Measurements from ENCODE around the gene FGFR1OP2. TPM values are rescaled to one million over a fixed set of nuclear protein-coding genes. Genes with fewer than 3 reads are reported as not detected.
"Not testable (repeated sequence)": the region's sequence is repeated elsewhere in the genome, so short reads cannot be mapped to it uniquely, and the experiment has no call there.

The FGFR1OP2 gene
- total RNA-seq: 10 to 100 TPM; 55.6 to 68.5 TPM

DNA sequence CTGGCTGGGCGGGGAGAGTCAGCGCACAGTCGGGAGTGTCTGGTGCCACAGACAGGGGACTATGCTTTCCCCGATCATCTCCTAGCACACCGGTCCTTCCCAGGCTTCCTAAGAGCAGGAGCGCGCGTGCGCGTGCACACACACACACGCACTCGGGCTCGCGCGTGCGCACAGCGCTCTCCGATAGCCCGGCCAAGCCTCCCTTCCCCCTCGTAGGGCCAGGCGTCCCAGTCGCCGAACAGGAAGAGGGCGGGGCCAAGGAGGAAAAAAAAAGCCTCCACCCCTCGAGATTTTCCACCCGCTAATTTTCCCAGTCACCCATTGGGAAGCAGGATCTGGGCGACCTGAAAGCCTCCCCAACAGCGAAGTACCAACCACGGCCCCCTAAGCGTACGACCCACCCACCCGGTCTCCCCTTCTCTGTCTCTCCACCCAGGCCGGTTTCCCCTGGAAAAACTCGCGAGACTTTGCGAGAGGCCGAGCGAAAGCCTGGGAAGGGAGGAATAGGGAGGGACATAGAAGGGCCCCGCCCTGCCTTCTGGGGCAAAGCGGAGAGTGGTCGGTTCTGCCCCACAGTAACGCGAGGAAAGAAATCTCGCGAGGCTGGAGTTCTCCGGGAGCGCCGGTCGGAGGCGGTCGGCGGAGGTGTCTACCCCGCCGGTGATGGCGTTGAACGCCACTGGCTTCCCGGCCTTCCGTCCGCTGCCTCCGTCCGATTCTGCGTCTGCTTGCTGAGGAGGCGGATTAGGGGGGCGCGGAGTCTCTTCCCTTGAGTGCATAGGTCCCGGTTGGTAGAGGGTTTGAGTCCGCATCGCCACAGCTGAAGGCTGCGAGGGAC lies at the start of gene FGFR1OP2, which contains the start of gene INTS13:
TSS of gene FGFR1OP2 (plus strand) at position 608 of the 838 bp plus-strand sequence. CDS start 15,689 bp downstream, outside the sequence.
TSS of gene INTS13 (minus strand) at position 119 of the 838 bp plus-strand sequence. CDS start 1,178 bp downstream, outside the sequence.
- DNase-seq (ENCODE audit: low spot score): peak; percentile 98

DNA sequence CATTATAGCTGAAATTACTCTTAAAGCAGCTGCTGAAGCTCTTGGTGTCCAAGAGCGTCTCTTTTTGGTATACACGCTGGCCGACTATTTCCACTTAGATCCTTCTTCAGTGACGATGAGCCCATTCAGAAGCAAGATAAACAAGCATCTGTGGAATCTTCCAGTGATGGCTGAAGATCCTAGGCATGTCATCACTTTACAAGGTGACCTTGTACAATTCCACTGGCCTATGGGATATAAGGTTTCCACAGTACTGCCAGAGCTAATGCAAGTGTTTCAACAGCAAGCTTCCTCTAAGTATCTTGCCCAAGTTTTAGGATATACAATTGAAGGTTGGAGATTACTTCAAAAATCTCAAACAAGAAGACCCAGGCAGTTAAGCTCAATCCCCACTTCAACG lies 47.5 kb upstream of the FGFR1OP2 start:
- Mint-ChIP-seq H3K36me3 (no peaks in the 10 kb centered on the region), H3K9me3 (no peaks in the 10 kb centered on the region), H3K27me3 (peaks cover 0 to 6% of the 10 kb centered on the region in 2 donors), H3K27ac (no peak overlapping the region), H3K4me1 (ENCODE audit: low read depth in 2 of 2) (no peaks in the 10 kb centered on the region), H3K4me3 (no peak overlapping the region)
- ATAC-seq (no peak), DNase-seq (ENCODE audit: low spot score) (no peak)

More for the DNA sequence above, at the start of gene FGFR1OP2, which contains the start of gene INTS13:
- no peaks in the 10 kb centered on the region for H3K9me3 Mint-ChIP-seq
- H3K27me3 Mint-ChIP-seq: no peaks in the 10 kb centered on the region
- H3K4me3 Mint-ChIP-seq: peak within 1 kb of the TSS; percentile 98
- H3K36me3 Mint-ChIP-seq: peaks cover 16% of the 10 kb centered on the region
- peaks cover 41 to 80% of the 10 kb centered on the region in 2 donors for H3K4me1 Mint-ChIP-seq (ENCODE audit: low read depth in 2 of 2)
- peak within 1 kb of the TSS; percentile 88 to 95 for H3K27ac Mint-ChIP-seq
- ATAC-seq: peak; percentile 97

DNA sequence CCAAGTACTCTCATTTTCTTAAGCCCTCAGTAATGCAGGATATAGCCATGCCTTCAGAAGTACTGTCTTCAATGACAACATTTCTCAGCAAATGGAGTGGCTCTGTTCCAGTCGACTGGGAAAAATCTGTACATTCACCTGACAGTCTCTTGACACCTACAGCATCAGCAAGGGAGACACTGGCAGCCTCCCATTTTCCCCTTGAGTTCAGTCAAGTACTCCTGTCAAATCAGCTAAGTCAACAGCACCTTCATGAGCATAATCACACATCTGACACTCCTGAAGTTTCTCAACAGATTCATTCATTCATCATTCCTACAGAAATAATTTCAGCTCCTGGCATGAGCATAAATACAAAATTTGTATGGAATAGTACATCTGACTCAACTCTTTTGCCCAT lies 46.6 kb upstream of the FGFR1OP2 start:
- H3K9me3 Mint-ChIP-seq: no peaks in the 10 kb centered on the region
- ATAC-seq (no peak), DNase-seq (ENCODE audit: low spot score) (no peak)
- H3K4me3 Mint-ChIP-seq: no peak overlapping the region
- H3K4me1 Mint-ChIP-seq (ENCODE audit: low read depth in 2 of 2): no peaks in the 10 kb centered on the region
- no peak overlapping the region for H3K27ac Mint-ChIP-seq
- H3K36me3 Mint-ChIP-seq: no peaks in the 10 kb centered on the region
- peaks cover 0 to under 1% of the 10 kb centered on the region in 2 donors for H3K27me3 Mint-ChIP-seq

DNA sequence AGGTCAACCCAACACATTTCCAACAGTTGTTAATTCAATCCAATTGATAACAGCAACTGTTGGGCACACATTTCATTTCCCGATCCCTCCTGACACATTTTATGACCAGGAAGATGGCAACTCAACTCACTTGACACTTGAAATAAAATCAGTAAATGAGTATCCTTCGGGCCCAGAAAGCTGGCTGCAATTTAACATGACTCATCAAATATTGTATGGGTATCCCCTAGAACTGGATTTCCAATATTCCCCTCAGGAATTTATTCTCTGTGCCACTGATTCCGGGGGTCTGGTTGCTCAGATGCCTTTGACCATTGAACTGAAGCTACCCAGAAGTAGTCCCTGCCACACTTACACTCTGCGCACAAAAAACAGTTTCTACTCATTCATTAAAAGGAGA lies 42.6 kb upstream of the FGFR1OP2 start:
- H3K27me3 Mint-ChIP-seq: no peaks in the 10 kb centered on the region
- ATAC-seq: no peak

DNA sequence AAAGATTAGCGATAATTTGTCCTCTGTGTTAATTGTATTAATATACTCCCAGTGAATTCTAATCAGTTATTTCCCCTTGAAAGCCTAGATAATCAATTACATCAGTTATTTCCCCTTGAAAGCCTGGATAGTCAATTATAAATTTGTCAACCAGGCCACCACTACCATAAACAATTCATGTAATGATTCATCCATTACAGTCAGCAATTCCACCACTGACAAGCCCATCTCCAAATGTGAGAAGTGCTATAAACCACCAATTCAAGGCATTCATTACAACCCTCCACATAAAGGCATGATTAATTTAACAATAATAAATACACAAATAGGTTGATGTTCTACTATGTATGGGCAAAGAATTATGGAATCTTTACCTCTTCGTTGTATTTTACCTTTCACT lies 41.4 kb upstream of the FGFR1OP2 start:
- no peak for DNase-seq (ENCODE audit: low spot score)
- H3K27me3 Mint-ChIP-seq: no peaks in the 10 kb centered on the region
- ATAC-seq: no peak

More for the DNA sequence above, 42.6 kb upstream of the FGFR1OP2 start:
- no peak overlapping the region for H3K27ac Mint-ChIP-seq
- H3K4me1 Mint-ChIP-seq (ENCODE audit: low read depth in 2 of 2): peaks cover 4% of the 10 kb centered on the region in 2 donors
- no peak for DNase-seq (ENCODE audit: low spot score)
- no peaks in the 10 kb centered on the region for H3K9me3 Mint-ChIP-seq
- peaks cover 9% of the 10 kb centered on the region for H3K36me3 Mint-ChIP-seq
- H3K4me3 Mint-ChIP-seq: no peak overlapping the region

DNA sequence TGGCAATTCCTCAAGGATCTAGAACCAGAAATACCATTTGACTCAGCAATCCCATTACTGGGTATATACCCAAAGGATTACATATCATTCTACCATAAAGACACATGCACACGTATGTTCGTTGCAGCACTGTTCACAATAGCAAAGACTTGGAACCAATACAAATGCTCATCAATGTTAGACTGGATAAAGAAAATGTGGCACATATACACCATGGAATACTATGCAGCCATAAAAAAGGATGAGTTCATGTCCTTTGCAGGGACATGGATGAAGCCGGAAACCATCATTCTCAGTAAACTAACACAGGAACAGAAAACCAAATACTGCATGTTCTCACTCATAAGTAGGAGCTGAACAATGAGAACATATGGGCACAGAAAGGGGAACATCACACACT lies 34.9 kb upstream of the FGFR1OP2 start:
- not testable (repeated sequence) for H3K4me3 Mint-ChIP-seq; H3K9me3 Mint-ChIP-seq; H3K27me3 Mint-ChIP-seq; H3K4me1 Mint-ChIP-seq (ENCODE audit: low read depth in 2 of 2); DNase-seq (ENCODE audit: low spot score); H3K27ac Mint-ChIP-seq; ATAC-seq
- H3K36me3 Mint-ChIP-seq: peaks cover 41% of the 10 kb centered on the region

More for the DNA sequence above, 41.4 kb upstream of the FGFR1OP2 start:
- Mint-ChIP-seq H3K36me3 (peaks cover 20% of the 10 kb centered on the region), H3K9me3 (no peaks in the 10 kb centered on the region), H3K27ac (no peak overlapping the region), H3K4me1 (ENCODE audit: low read depth in 2 of 2) (peaks cover 4% of the 10 kb centered on the region in 2 donors), H3K4me3 (no peak overlapping the region)

DNA sequence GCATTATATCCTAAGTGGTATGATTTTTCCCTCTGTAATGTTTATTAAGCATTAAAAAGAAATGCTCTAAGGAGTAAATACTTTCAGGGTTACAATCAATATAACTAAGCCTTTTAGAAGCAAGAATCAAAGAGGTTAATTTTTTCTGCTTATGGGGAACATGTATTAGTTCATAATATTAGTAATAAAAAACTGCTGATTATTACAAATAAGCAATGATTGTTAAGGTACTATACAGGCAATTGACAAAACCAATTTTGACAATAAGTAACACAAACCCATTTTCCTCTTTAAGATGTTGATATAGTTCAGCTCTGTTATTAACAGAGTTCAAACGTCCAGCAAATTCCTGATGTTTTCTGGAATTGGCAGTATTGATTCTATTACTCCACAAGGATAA lies 32.2 kb upstream of the FGFR1OP2 start:
- Mint-ChIP-seq H3K27ac (no peak overlapping the region), H3K4me3 (no peak overlapping the region), H3K9me3 (no peaks in the 10 kb centered on the region), H3K27me3 (no peaks in the 10 kb centered on the region), H3K36me3 (peaks cover 37% of the 10 kb centered on the region), H3K4me1 (ENCODE audit: low read depth in 2 of 2) (peaks cover 0 to 4% of the 10 kb centered on the region in 2 donors)
- ATAC-seq (no peak), DNase-seq (ENCODE audit: low spot score) (no peak)

DNA sequence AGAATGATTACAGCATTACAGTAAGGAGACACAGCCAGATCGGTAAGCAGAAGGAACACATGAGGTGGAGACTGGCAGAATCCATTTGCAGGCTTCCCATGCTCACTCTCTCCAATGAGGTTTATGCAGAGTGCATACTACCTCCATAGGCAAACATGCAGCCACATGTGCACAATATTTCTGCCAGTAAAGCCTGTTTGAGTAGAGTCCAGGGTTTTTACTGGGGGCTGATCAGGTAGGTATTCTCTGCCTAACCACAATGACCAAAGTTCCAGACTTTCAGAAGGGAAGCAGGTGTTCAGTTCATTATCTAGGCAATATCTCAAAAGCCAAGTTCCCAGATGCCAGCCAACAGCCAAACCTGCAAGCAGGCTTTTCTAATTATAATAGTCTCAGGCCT lies 31.6 kb upstream of the FGFR1OP2 start:
- no peaks in the 10 kb centered on the region for H3K9me3 Mint-ChIP-seq
- peaks cover 33% of the 10 kb centered on the region for H3K36me3 Mint-ChIP-seq
- H3K4me3 Mint-ChIP-seq: no peak overlapping the region
- no peak overlapping the region for H3K27ac Mint-ChIP-seq
- H3K4me1 Mint-ChIP-seq (ENCODE audit: low read depth in 2 of 2): peaks cover 0 to 4% of the 10 kb centered on the region in 2 donors
- ATAC-seq (no peak), DNase-seq (ENCODE audit: low spot score) (no peak)
- no peaks in the 10 kb centered on the region for H3K27me3 Mint-ChIP-seq

DNA sequence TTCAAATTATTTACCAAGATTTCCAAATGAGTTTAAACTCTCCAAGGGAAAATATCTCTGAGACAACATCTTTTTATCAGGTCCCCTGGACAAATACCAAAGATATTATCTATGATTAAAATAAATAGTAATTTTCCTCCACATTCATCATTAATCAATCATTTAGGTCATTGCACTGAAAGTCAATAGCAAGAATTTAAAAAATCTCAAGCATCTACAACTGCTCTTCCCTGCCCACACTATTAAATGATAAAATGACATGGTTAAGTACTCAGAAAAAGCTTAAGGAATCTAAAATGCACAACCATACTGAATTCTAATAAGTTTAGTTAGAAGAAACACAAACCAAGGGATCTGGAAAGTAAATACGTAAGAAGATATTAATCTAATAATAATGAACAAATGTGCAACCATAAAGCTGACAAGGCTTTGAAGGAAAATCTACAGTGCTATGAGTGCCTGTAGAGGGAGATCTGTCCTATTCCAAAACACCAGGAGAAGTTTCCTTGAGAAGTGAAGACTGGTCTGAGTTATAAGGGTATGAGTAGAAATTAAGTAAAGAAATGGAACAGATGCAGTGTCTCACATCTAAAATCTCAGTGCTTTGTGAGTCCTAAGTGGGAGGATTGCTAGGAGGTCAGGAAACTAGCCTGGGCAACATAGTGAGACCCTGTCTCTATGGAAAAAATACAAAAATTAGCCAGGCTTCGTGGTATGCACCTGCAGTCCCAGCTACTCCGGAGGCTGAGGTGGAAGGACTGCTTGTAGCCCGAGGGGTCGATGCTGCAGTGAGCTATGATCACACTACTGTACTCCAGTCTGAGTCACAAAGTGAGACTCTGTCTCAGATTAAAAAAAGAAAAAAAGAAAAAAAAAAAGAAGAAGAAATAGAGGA lies 19.7 kb upstream of the FGFR1OP2 start:
- Mint-ChIP-seq H3K27ac (peak overlapping the region in 1 of 2 donors; percentile 23), H3K27me3 (no peaks in the 10 kb centered on the region), H3K36me3 (peaks cover 15% of the 10 kb centered on the region), H3K4me1 (ENCODE audit: low read depth in 2 of 2) (no peaks in the 10 kb centered on the region), H3K4me3 (no peak overlapping the region), H3K9me3 (no peaks in the 10 kb centered on the region)
- DNase-seq (ENCODE audit: low spot score): no peak
- ATAC-seq: no peak

DNA sequence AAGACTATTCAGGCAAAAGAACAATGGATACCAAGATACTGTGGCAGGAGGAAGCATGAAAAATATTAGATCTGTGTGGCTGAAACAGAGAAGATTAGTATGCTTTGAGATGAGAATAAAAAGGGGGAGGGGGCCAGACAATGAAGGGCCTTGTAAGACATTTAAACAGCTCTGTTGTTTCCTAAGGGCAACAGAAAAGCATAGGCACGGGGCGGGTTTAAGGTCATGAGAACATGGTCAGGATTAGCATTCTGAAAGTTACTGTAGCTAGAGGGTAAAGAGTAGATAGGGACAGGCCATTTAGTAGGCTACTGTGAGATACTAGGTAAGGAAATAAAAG lies 19.1 kb upstream of the FGFR1OP2 start:
- H3K27me3 Mint-ChIP-seq: no peaks in the 10 kb centered on the region
- H3K9me3 Mint-ChIP-seq: no peaks in the 10 kb centered on the region
- no peaks in the 10 kb centered on the region for H3K4me1 Mint-ChIP-seq (ENCODE audit: low read depth in 2 of 2)
- H3K4me3 Mint-ChIP-seq: no peak overlapping the region
- H3K27ac Mint-ChIP-seq: peak overlapping the region in 1 of 2 donors; percentile 23
- DNase-seq (ENCODE audit: low spot score) (no peak), ATAC-seq (no peak)
- H3K36me3 Mint-ChIP-seq: peaks cover 14% of the 10 kb centered on the region

DNA sequence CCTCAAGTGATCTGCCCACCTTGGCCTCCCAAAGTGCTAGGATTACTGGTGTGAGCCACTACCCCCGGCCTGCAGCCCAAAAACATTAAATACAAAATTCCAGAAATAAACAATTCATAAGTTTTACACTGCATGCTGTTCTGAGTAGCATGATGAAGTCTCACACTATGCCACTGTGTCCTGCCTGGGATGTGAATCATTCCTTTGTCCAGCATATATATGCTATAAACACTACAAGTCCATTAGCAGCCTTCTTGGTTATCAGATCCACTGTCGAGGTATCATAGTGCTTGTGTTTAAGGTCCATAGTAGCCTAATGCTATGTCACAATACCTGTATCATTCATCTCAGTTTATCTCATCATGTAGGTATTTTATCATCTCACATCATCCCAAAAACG lies 16.4 kb upstream of the FGFR1OP2 start:
- Mint-ChIP-seq H3K27me3 (no peaks in the 10 kb centered on the region), H3K36me3 (peaks cover 8% of the 10 kb centered on the region), H3K27ac (no peak overlapping the region), H3K4me1 (ENCODE audit: low read depth in 2 of 2) (no peaks in the 10 kb centered on the region), H3K4me3 (no peak overlapping the region), H3K9me3 (no peaks in the 10 kb centered on the region)
- ATAC-seq: no peak
- no peak for DNase-seq (ENCODE audit: low spot score)

DNA sequence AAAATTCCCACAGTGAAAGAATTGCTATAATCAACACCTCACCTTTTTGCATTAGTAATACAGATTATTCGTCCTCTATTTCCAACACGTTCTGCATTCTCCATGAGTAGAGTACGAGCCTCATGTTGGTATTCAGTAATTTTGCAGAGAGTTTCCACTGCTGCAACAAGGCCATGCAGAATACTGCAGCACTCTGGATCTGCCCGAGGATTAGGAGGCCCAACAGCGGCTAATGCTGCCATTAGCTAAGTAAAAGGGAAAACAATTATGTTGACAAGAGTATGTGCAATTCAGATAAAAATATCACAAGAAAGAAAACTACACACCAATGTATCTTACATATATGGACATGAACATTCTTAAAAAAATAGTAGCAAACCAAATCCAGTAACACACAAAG lies 9.6 kb upstream of the FGFR1OP2 start:
- Mint-ChIP-seq H3K4me1 (ENCODE audit: low read depth in 2 of 2) (peaks cover 22 to 23% of the 10 kb centered on the region in 2 donors), H3K27me3 (no peaks in the 10 kb centered on the region), H3K9me3 (no peaks in the 10 kb centered on the region), H3K4me3 (no peak overlapping the region), H3K27ac (no peak overlapping the region), H3K36me3 (peaks cover 26% of the 10 kb centered on the region)
- ATAC-seq: no peak
- no peak for DNase-seq (ENCODE audit: low spot score)

DNA sequence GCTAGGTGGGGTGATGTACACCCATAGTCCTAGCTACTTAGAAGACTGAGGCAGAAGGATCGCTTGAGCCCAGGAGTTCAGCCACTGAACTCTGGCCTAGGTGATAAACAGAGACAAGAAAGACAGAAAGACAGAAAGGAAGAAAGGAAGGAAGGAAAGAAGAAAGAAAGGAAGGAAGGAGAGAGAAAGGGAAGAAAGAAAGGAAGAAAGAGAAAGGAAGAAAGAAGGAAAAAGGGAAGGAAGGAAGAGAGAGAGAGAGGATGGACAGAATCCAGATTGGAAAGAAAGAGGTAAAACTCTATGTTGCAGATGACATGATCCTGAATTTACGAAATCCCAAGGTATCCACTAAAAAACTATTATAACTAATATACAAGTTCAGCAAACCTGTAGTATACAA lies 8.7 kb upstream of the FGFR1OP2 start:
- no peaks in the 10 kb centered on the region for H3K9me3 Mint-ChIP-seq
- no peak for ATAC-seq
- no peak for DNase-seq (ENCODE audit: low spot score)
- peaks cover 28% of the 10 kb centered on the region for H3K36me3 Mint-ChIP-seq
- no peak overlapping the region for H3K27ac Mint-ChIP-seq
- no peaks in the 10 kb centered on the region for H3K27me3 Mint-ChIP-seq
- H3K4me3 Mint-ChIP-seq: no peak overlapping the region
- H3K4me1 Mint-ChIP-seq (ENCODE audit: low read depth in 2 of 2): peaks cover 26 to 28% of the 10 kb centered on the region in 2 donors

Measured in natural killer cell treated with Interleukin-12 subunit alpha and Interleukin-12 subunit beta and Interleukin-15 and Interleukin-18, amount 100 ng/mL, for 72 hours (primary cell).